Kidney tubule cell (primary cell): ENCODE measurements around the gene MSLN.

Experiments
- DNase-seq: peaks from one replicate; pipeline ENCODE4 v3.0.0-alpha.2; 2018; ENCODE audit warnings: low spot score

The MSLN gene

DNA sequence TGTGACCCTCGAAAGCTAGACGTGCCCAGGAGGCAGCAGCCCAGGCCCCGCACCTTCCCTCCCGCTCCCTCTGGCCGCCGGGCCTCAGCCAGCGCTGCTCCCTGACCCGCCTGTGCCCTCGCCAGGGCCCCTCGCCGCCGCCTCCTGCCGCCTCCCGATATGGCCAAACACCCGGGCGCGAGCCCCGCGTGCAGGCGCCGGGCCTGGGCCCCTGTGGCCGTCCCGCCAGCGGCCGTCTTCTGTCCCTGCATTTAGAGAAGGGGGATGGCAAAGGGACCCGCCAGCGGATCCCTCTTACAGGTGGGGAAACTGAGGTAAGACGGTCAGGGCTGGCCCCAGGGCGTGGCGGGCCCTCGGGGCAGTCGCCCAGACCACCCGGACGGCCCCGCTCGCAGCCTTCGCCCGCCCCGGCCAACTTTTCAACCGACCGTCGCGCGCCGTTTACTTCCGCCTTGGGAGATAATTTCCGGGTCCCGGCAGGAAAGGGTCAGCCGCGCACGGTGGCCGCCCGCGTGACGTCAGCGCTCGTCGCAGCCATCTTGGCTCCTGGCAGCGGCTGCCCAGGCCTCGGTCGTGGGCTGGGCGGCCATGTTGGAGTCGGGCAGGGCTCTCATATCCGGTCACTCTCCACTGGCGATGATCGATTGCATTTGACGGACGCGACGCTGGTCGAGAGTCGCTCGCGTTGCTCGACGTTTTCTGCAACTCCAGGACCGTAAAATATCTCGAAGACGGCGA, 47.0 kb downstream of the MSLN start:
- DNase-seq: peak; percentile 95

DNA sequence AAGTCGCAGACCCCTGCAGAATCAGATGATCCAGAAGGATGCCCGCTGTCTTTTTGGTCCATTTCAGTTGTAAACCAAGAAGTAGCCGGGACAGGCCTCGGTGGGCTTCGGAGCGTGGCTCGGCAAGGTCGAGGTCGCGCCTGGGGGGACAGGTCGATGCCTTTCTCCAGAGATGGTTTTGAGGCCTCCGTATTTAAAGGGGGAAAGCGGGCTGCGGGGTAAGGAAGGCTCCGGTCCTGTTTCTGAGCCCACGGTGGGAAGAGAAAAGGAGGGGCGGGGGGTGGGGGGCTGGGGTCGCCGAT, 47.5 kb downstream of the MSLN start:
- DNase-seq: no peak

DNA sequence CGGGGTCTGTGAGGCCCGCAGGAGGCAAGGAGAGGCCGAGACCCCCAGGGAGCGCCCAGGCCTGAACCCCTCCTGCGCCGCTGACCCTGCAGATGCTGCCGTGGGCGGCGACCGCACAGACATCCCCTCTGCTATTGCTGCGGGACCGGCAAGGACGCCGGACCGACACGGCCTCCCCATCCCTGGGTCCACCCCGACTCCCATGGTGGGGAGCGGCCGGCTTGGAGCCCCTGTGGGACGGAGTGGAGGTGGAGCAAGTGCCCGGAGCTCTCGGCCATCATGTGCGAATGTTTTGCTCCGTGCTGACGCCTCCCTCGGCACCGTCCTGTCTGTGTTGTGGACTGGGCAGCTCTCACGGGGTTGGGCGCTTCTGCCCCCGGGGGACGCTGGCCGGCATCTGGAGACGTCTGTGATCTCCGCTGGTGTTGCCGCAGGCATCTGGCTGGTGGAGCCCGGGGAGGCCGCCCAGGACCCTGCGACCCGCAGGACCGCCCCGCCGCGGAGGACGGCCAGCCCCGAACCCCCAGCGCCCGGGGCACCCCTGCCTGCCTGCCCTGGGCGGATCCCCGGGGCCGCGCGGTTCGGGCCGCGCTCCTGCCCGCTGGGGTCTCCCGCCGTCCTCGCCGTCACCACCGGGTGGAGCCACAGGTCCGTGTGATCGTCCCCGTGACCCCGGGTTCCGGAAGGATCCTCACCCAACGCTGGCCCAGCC, 52.8 kb downstream of the MSLN start:
- DNase-seq: peak; percentile 42

DNA sequence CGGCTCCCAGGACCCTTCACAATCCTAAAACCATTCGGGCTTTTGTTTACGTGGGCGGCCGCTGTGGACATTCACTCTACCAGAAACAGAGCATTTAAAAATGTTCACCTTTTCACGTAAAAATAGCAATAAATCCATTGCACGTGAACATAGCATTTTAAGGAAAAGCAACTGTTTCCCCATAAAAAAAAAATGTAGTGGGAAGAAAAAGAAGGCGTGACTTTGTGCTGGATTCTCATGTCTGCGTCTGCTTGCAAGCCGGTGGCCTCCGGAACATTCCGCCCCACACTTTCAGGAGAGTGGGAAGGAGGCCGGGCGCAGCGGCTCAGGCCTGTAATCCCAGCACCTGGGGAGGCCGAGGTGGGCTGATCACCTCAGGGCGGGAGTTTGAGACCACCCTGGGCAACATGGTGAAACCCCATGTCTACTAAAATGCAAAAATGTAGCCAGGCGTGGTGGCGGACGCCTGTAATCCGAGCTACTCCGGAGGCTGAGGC, 53.4 kb downstream of the MSLN start:
- DNase-seq: no peak

DNA sequence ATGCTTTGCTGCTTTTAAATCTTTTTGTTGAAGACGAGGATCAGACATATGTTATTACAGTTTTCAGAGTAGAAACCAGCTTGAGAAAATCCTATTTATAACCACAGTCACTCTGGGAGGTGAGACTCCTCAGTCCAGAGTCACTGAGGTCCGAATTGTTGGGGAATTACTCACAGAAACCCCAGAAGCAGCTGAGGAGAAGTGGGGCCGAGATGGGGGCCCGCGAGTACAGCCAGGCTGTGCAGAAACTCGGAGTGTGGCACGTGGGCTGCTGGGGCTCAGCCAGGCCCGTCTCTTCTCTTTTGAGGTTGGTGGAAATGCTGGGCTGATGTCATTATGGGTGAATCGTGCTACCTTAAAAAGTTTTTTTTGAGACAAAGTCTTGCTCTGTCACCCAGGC, 54.4 kb downstream of the MSLN start:
- peak; percentile 50 for DNase-seq

DNA sequence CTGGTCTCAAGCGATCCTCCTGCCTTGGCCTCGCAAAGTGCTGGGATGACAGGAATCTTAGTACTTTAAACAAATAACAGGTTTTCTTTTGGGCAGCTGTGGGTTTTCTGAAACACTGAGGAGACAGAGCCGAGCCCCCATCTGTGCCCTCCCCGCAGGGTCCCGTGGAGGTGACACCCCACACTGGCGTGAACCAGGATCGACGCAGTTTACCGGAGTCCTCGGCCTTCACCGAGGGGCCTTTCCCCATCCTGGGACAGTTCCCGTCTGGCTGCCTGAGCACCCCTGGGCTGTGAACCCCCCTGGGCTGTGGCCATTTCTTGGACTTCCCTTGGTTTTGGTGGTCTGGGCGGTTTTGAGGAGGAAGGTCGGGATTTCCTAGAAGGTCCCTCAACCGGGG, 55.3 kb downstream of the MSLN start:
- DNase-seq: no peak

DNA sequence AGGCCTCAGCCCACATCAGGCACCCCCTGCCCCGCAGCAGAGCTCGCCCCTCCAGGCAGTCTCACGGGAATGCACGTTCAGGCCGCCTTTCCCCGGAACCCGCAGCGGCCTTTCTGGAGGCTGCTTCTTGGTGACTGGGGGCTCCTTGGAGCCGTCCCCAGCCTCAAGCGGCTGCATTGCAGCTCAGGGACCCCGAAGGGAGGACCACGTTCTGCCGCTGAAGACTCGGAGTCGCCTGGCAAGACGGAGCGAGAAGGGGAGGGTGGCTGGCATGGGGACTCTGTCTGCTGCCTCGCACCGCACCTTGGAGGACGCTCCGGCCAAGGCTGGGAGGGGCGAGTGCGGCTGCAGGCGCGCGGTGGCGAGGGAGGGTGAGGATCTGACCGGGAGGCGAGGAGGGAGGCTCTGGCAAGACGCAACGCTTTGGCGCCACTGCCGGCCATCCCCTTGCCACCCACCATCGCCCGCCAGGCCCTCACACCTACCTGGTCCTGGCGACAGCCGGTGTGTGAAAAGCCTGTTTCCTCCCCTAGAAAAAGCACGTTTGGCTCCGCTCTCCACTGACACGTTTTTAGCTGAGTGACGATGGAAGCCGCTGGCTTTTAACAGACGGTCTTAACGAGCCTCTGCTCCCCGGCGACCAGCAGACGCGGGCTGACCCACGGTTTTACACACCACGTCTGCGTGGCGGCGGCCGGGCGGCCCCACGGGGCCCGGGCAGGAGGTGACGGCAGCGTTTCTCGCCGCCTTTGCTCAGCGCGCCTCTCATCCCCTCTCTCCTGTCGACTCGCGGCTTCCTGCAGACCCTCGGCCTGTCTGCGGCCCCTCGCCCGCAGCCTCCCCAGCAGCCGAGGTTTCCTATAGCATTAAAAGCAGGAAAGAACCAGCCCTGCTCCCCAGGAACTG, 56.7 kb downstream of the MSLN start:
- no peak for DNase-seq

DNA sequence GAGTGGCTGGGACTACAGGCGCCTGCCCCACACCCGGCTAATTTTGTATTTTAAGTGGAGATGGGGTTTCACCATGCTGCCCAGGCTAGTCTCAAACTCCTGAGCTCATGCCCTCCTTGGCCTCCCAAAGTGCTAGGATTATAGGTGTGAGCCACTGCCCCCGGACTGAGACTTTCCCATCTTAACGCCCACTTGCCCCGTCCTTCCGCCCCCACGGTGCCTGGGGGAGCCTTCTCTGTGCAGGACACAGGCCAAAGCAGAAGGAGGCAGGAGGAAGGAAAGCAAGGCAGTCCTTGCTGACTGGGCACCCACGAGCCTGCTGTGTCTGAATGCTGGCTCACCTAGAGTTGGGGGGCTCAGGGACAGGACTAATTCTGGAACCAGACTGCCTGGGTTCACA, 57.6 kb downstream of the MSLN start:
- no peak for DNase-seq
